ENCODE data around the gene BCL7C.
"Not testable (repeated sequence)": the region's sequence is repeated elsewhere in the genome, so short reads cannot be mapped to it uniquely, and the experiment has no call there.

Gene BCL7C

GRCh38 chr16:30893744-30894539 lies at the start of gene BCL7C:
Gene BCL7C, minus strand, starts transcription at chr16:30894077. Its CDS starts 133 bp downstream, at chr16:30893944.
- H3K4me1 Mint-ChIP-seq (ENCODE audit: low read depth) = peaks cover 38% of the 10 kb centered on the region
- H3K27me3 Mint-ChIP-seq (ENCODE audit: low read depth) = no peaks in the 10 kb centered on the region
- H3K36me3 Mint-ChIP-seq (ENCODE audit: low read depth) = peaks cover 8% of the 10 kb centered on the region
- H3K4me3 Mint-ChIP-seq = peak within 1 kb of the TSS; percentile 89
- no peaks in the 10 kb centered on the region for H3K9me3 Mint-ChIP-seq
- H3K27ac Mint-ChIP-seq = peak within 1 kb of the TSS; percentile 85

GRCh38 chr16:30942426-30942806 lies 48.5 kb upstream of the BCL7C start:
- H3K36me3 Mint-ChIP-seq (ENCODE audit: low read depth) = peaks cover 15% of the 10 kb centered on the region
- peak overlapping the region; percentile 18 for H3K4me3 Mint-ChIP-seq
- H3K4me1 Mint-ChIP-seq (ENCODE audit: low read depth) = peaks cover 24% of the 10 kb centered on the region
- no peaks in the 10 kb centered on the region for H3K9me3 Mint-ChIP-seq
- peak overlapping the region; percentile 23 for H3K27ac Mint-ChIP-seq
- no peaks in the 10 kb centered on the region for H3K27me3 Mint-ChIP-seq (ENCODE audit: low read depth)

DNA sequence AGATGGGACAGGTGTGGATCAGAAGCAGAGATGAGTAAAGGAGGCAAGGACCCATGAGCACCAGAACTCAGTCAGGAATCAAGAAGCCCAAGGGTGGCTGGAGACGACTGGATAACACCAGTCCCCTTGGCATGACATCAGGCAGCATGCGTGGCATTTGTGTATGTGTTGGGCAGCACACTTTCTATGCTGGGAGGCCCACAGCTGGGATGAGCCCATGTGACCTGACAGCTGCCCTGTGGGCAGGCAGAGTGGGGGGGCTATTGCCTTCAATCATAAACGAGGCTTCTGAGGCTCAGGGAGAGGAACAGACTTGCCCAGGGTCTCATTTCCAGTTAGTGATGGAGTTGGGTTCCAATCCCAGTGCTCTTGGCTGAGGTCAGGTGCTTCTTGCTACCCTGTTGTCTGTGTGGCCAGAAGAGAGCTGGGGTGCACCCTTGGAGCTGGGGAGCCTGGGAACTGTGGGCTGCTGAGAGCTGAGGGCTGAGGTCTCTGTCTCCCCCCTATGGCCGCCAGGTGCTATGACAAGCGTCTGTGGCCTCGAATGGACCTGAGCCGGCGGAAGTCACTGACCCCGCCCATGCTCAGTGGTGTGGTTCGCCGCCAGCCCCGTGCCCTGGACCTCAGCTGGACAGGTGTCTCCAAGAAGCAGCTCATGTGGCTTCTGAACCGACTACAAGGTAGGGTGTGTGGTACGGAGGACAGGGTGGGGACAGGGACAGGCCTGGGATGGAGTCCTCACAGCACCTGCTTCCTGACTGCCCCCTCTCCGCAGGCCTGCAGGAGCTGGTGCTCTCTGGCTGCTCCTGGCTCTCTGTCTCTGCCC lies 47.9 kb upstream of the BCL7C start:
- Mint-ChIP-seq H3K27ac (peak overlapping the region; percentile 55), H3K9me3 (no peaks in the 10 kb centered on the region), H3K36me3 (ENCODE audit: low read depth) (peaks cover 15% of the 10 kb centered on the region), H3K4me3 (peak overlapping the region; percentile 36), H3K4me1 (ENCODE audit: low read depth) (peaks cover 24% of the 10 kb centered on the region), H3K27me3 (ENCODE audit: low read depth) (no peaks in the 10 kb centered on the region)

- not testable (repeated sequence) for H3K27ac Mint-ChIP-seq, H3K9me3 Mint-ChIP-seq
- H3K4me1 Mint-ChIP-seq (ENCODE audit: low read depth) = peaks cover 29% of the 10 kb centered on the region
Observed at GRCh38 chr16:30939571-30939970, 45.7 kb upstream of the BCL7C start.

GRCh38 chr16:30937692-30938091 lies 43.8 kb upstream of the BCL7C start:
- no peaks in the 10 kb centered on the region for H3K9me3 Mint-ChIP-seq
- H3K27ac Mint-ChIP-seq = no peak overlapping the region
- H3K36me3 Mint-ChIP-seq (ENCODE audit: low read depth) = peaks cover 9% of the 10 kb centered on the region
- no peak overlapping the region for H3K4me3 Mint-ChIP-seq
- H3K4me1 Mint-ChIP-seq (ENCODE audit: low read depth) = peaks cover 28% of the 10 kb centered on the region
- H3K27me3 Mint-ChIP-seq (ENCODE audit: low read depth) = no peaks in the 10 kb centered on the region

More at GRCh38 chr16:30939571-30939970, 45.7 kb upstream of the BCL7C start:
- H3K27me3 Mint-ChIP-seq (ENCODE audit: low read depth); H3K4me3 Mint-ChIP-seq: not testable (repeated sequence)
- peaks cover 17% of the 10 kb centered on the region for H3K36me3 Mint-ChIP-seq (ENCODE audit: low read depth)

DNA sequence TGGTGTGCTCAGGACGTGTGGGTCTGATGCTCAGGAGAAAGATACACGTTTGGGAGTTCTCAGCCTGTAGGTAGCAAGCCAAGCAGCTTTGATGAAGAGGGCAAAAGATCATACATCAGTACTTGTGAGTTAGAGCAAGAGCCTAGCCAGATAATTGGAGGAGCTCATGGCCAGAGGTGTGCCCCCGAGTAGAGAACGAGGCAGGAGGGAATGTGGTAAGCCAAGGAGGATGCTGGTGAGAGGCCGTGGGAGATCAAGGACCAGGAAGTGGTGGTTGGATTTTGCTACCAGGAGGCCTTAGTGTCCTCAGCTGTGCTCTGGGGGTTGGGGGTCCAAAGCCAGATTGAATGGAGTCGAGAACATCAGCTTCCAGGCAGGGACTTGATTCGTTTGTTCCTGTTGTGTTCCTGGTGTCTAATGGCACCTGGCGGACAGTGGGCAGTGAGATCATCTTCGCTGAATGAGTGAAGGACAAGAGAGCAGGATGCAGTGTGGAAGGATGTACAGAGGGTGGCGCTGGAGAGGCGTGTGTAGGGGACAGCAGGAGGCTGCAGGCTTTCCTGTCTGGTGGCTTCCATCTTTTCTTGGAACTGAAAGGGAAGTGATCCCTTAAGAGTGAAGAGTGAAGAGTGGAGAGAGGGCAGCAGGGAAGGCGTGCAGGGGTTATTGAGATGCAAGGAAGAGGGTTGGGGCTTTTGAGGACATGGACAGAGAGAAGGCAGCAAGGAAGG lies 41.1 kb upstream of the BCL7C start:
- Mint-ChIP-seq H3K9me3 (no peaks in the 10 kb centered on the region), H3K27me3 (ENCODE audit: low read depth) (no peaks in the 10 kb centered on the region), H3K4me1 (ENCODE audit: low read depth) (peaks cover 16% of the 10 kb centered on the region), H3K36me3 (ENCODE audit: low read depth) (peaks cover 18% of the 10 kb centered on the region), H3K4me3 (no peak overlapping the region), H3K27ac (peak overlapping the region; percentile 68)

DNA sequence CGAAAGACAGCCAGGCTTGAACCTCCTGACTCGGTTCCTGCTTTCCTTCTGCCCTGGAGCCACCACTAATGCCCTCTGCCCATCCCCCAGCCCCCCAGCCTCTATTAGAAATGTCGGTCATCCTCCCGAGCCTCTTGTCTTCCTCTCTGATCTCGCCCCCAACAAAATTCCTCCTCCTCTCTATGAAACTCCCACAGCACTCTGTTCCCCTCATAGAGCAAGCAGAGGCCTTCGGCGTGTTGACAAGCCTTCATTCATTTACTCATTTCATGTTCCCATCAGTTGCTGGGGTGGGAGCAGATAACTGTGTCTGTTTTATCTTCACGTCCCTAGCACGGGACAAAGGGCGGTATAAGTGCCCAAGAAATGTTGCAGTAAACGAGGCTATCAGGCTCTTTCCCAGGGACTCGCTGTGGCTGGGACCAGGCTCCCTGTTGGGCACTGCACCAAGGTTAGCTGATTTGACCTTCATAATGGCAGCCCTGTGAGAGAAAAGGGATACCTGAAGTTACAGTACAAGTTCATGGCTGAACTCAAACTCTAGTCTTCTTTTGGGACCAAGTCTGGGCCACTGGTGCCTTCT lies 37.3 kb upstream of the BCL7C start:
- Mint-ChIP-seq H3K27ac (no peak overlapping the region), H3K36me3 (ENCODE audit: low read depth) (peaks cover 14% of the 10 kb centered on the region)

DNA sequence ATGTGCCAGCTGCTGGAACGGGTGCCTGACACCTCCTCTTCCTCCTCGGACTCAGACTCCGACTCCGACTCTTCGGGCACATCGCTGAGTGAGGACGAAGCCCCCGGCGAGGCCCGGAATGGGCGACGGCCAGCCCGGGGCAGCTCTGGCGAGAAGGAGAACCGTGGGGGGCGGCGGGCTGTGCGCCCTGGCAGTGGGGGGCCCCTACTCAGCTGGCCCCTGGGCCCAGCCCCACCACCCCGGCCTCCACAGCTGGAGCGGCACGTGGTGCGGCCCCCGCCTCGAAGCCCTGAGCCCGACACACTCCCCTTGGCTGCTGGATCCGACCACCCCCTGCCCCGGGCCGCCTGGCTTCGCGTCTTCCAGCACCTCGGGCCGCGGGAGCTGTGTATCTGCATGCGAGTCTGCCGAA lies 36.3 kb upstream of the BCL7C start:
- Mint-ChIP-seq H3K9me3 (no peaks in the 10 kb centered on the region), H3K27me3 (ENCODE audit: low read depth) (no peaks in the 10 kb centered on the region), H3K27ac (no peak overlapping the region), H3K36me3 (ENCODE audit: low read depth) (peaks cover 13% of the 10 kb centered on the region), H3K4me1 (ENCODE audit: low read depth) (peaks cover 12% of the 10 kb centered on the region), H3K4me3 (no peak overlapping the region)

More for the DNA sequence above, 37.3 kb upstream of the BCL7C start:
- H3K9me3 Mint-ChIP-seq = no peaks in the 10 kb centered on the region
- H3K4me1 Mint-ChIP-seq (ENCODE audit: low read depth) = peaks cover 15% of the 10 kb centered on the region
- H3K4me3 Mint-ChIP-seq = no peak overlapping the region
- H3K27me3 Mint-ChIP-seq (ENCODE audit: low read depth) = no peaks in the 10 kb centered on the region

GRCh38 chr16:30929167-30929566 lies 35.3 kb upstream of the BCL7C start:
- Mint-ChIP-seq H3K27ac (no peak overlapping the region), H3K4me3 (no peak overlapping the region), H3K36me3 (ENCODE audit: low read depth) (peaks cover 10% of the 10 kb centered on the region), H3K4me1 (ENCODE audit: low read depth) (peaks cover 13% of the 10 kb centered on the region), H3K27me3 (ENCODE audit: low read depth) (no peaks in the 10 kb centered on the region), H3K9me3 (no peaks in the 10 kb centered on the region)

DNA sequence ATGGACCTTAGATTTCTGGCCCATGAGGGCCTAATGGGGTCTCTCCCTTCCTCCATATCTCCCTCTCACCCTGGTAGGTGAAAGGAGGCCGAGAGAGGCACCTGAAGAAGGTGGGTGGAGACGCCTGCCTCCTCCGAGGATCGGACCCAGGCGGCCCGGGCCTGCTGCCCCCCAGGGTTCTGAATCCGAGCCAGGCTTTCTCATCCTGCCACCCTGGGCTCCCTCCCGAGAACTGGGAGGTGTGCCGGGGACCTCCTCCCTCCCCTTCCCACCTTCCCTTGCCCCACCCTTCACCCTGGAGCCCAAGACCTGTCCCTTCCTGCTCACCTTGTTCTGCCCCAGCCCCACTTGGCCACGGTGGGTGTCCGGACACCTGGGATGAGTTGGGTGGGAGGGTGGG lies 34.5 kb upstream of the BCL7C start:
- H3K4me1 Mint-ChIP-seq (ENCODE audit: low read depth) = peaks cover 13% of the 10 kb centered on the region
- H3K36me3 Mint-ChIP-seq (ENCODE audit: low read depth) = peaks cover 10% of the 10 kb centered on the region
- H3K27ac Mint-ChIP-seq = no peak overlapping the region
- no peaks in the 10 kb centered on the region for H3K27me3 Mint-ChIP-seq (ENCODE audit: low read depth)
- no peak overlapping the region for H3K4me3 Mint-ChIP-seq
- no peaks in the 10 kb centered on the region for H3K9me3 Mint-ChIP-seq

DNA sequence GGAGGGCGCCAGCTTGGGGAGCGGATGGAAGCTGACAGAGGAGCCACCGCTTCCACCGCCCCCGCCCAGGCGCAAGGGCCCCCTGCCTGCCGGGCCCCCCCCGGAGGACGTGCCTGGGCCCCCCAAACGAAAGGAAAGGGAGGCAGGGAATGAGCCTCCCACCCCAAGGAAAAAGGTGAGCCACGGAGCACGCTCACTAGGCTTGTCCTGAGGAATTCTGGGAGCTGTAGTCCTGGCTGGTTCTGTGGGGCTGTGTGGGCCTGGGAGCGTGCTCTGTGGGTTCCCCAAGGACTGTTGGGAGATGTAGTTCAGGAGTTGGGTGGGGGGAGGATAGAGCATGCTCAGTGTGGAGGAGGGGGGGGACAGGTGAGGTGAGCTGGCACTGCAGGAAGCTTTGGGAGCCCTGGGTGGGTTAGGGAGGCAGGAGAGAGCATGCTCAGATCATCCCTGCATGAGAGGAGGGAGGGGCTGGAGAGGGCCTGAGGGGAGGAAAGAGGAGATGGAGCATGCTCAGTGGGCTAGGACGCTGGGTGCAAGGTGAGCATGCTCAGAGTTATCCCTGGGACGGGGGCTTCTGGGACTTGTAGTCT lies 34.0 kb upstream of the BCL7C start:
- Mint-ChIP-seq H3K27me3 (ENCODE audit: low read depth) (no peaks in the 10 kb centered on the region), H3K4me3 (no peak overlapping the region), H3K4me1 (ENCODE audit: low read depth) (peaks cover 13% of the 10 kb centered on the region), H3K9me3 (no peaks in the 10 kb centered on the region), H3K36me3 (ENCODE audit: low read depth) (peaks cover 10% of the 10 kb centered on the region), H3K27ac (no peak overlapping the region)

DNA sequence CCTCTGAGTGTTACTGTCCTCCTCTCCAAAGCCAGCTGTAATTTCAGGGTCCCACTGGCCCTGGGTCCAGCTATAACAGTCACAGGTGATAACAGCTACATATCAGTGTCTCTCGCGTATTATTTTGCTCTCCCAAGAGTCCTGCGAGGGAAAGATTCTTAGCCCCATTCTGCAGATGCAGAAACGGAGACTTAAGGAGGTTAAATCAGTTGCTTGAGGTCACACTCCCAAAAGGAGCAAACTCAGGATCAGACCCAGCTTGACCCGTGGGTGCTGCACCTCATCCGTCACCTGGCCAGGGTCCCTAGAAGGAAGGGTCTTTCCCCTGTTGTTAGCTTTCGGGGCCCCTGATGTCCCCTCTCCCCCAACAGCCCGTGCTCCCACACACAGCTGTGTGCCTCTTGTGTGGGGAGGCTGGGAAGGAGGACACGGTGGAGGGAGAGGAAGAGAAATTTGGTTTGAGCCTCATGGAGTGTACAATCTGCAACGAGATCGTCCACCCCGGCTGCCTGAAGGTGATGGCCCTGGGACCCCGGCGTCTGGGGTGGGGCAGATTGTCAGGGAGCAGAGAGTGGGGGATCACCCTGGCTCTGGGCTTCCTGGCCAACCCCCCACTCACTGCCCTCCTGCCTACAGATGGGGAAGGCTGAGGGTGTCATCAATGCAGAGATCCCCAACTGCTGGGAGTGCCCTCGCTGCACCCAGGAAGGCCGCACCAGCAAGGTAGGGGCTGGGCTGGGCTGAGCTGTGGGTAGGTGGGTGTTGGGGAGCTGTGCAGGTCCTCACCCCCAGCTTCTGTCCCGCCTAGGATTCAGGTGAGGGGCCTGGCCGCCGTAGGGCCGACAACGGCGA lies 33.3 kb upstream of the BCL7C start:
- Mint-ChIP-seq H3K4me3 (peak overlapping the region; percentile 27), H3K27me3 (ENCODE audit: low read depth) (no peaks in the 10 kb centered on the region), H3K36me3 (ENCODE audit: low read depth) (peaks cover 6% of the 10 kb centered on the region), H3K4me1 (ENCODE audit: low read depth) (peaks cover 13% of the 10 kb centered on the region), H3K9me3 (no peaks in the 10 kb centered on the region), H3K27ac (no peak overlapping the region)
